Panc1 (cell line): ENCODE measurements around the gene LRP1B. TPM values are rescaled to one million over a fixed set of nuclear protein-coding genes. Genes with fewer than 3 reads are reported as not detected.

Experiments used
- ATAC-seq: fragments of 200-7000 bp; cut with Tn5 transposase; 2 replicates; pipeline ENCODE4 v1.9.1; 2020; ENCODE audit warnings: mild to moderate bottlenecking, moderate library complexity
- BruUV-seq: library from RNA; stranded (reverse); fragments of 400-500 nt; replicated peaks from 2 replicates; lab custom pipeline; 2021; lab: Mats Ljungman, UMichigan
- CTCF ChIA-PET: fragments of 300-600 bp; sonication (Branson Sonifier 250); formaldehyde crosslinking; loops from one replicate; lab custom pipeline; 2022; ENCODE audit warnings: antibody characterized with exemption; lab: Charles Lee
- POLR2A ChIA-PET: fragments of 300-600 bp; sonication (Branson Sonifier 250); formaldehyde crosslinking; loops from one replicate; lab custom pipeline; 2022; ENCODE audit warnings: antibody characterized with exemption; lab: Charles Lee
- DNase-seq: peaks from one replicate; pipeline ENCODE4 v3.0.0-alpha.2; 2010; ENCODE audit warnings: low read depth, low spot score
- H3K27ac ChIP-seq: 2 replicates; pipeline ENCODE4 v1.5.1; 2011; ENCODE audit warnings: mild to moderate bottlenecking, low read length, inconsistent platforms
- H3K27me3 ChIP-seq: fragments of 200-500 bp; sonication (Bioruptor generic); 2 replicates; pipeline ENCODE4 v1.6.0; 2014; ENCODE audit warnings: low read length, inconsistent platforms; ENCODE audit not compliant: control insufficient read depth, insufficient read depth
- H3K36me3 ChIP-seq: fragments of 200-500 bp; sonication (Bioruptor generic); 2 replicates; pipeline ENCODE4 v1.5.1; 2014; ENCODE audit warnings: inconsistent platforms, mild to moderate bottlenecking, low read length, moderate library complexity; ENCODE audit not compliant: control insufficient read depth, insufficient read depth
- H3K4me1 ChIP-seq: 2 replicates; pipeline ENCODE4 v1.5.1; 2011; ENCODE audit warnings: inconsistent platforms, mild to moderate bottlenecking, low read length, moderate library complexity; ENCODE audit not compliant: control insufficient read depth, insufficient read depth
- H3K4me3 ChIP-seq, 2 experiments: 2 replicates each; pipeline ENCODE4 v1.5.1; 2011 to 2012; ENCODE audit warnings: low read depth in 2 of 2, low read length in 2 of 2, mild to moderate bottlenecking in 2 of 2, inconsistent platforms in 1 of 2, moderate library complexity in 1 of 2
- H3K9me3 ChIP-seq: fragments of 200-500 bp; sonication (Bioruptor generic); 2 replicates; pipeline ENCODE4 v1.5.1; 2014; ENCODE audit warnings: low read depth, mild to moderate bottlenecking, inconsistent platforms, low read length, moderate library complexity; ENCODE audit not compliant: control insufficient read depth, insufficient read depth
- POLR2AphosphoS5 ChIP-seq: IDR thresholded peaks from 2 replicates; pipeline ENCODE4 v1.6.1; 2012; ENCODE audit warnings: mild to moderate bottlenecking, low read depth, low read length, moderate library complexity
- SIN3A ChIP-seq: IDR thresholded peaks from 2 replicates; pipeline ENCODE4 v1.6.1; 2012; ENCODE audit warnings: low read depth, mild to moderate bottlenecking, low read length, moderate library complexity, borderline replicate concordance; ENCODE audit not compliant: insufficient read depth
- TCF7L2 ChIP-seq: IDR thresholded peaks from 2 replicates; pipeline ENCODE4 v1.6.1; 2011; ENCODE audit warnings: mild to moderate bottlenecking, low read depth, low read length, inconsistent platforms
- in situ Hi-C: cut with HindIII; loops from 2 replicates; pipeline ENCODE4 v1.10.0; 2016; ENCODE audit warnings: low sequenced_read_pairs, low pct_unique_long_range_greater_than_20kb
- intact Hi-C: fragments of 100-400 bp; cut with micrococcal nuclease; formaldehyde crosslinking; loops from one replicate; pipeline ENCODE4 v1.10.0; 2022; ENCODE audit not compliant: unreplicated experiment
- total RNA-seq: library from RNA; stranded (reverse); gene quantifications from one replicate; pipeline ENCODE4 v1.2.1, GENCODE V29; 2021; ENCODE audit not compliant: unreplicated experiment
- TF ChIP-seq, protein P1 (sequence below), 2 experiments: IDR thresholded peaks; 2 replicates each; pipeline ENCODE4 v1.6.1; 2011 to 2012; ENCODE audit warnings: low read depth in 2 of 2, control low read depth in 1 of 2, low read length in 1 of 2, mild to moderate bottlenecking in 1 of 2, moderate library complexity in 1 of 2; ENCODE audit not compliant: insufficient read depth in 1 of 2
- TF ChIP-seq, protein P2 (sequence below): fragments of 450-650 bp; IDR thresholded peaks from 2 replicates; pipeline ENCODE4 v1.5.1; 2017; ENCODE audit warnings: mild to moderate bottlenecking

Gene LRP1B
- total RNA-seq, 1 experiment from 2014 or later = 0.54 TPM

DNA sequence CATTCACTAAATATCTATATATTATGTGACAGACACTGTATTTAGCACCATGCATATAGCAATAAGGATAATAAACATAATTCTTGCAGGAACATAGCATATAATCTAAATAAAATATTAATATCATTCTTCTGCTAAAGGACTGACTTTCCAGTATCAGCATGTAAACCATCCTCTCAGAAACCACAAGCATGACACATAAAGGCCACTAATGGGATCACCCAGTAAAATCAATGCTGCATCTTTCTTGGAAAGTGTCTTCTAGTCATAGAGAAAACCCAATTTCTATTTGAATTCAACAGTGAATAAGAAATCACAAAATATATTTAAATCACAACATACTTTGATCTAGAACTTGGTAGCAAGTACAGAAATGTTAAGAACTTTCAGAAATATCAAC lies 5.8 kb upstream of the LRP1B start:
- ATAC-seq = no peak
- Histone ChIP-seq H3K27ac (no peak overlapping the region), H3K4me1 (no peaks in the 10 kb centered on the region), H3K9me3 (no peaks in the 10 kb centered on the region), H3K27me3 (no peaks in the 10 kb centered on the region; the same call in 1 of the 2 replicates), H3K4me3 (no peak overlapping the region), H3K36me3 (no peaks in the 10 kb centered on the region)
- BruUV-seq = no TSS peak
- in situ Hi-C loops = no loop called here
- ChIA-PET POLR2A (no interaction called here), CTCF (no interaction called here)
- no peak for TF ChIP-seq SIN3A
- TF ChIP-seq, protein P1, sequence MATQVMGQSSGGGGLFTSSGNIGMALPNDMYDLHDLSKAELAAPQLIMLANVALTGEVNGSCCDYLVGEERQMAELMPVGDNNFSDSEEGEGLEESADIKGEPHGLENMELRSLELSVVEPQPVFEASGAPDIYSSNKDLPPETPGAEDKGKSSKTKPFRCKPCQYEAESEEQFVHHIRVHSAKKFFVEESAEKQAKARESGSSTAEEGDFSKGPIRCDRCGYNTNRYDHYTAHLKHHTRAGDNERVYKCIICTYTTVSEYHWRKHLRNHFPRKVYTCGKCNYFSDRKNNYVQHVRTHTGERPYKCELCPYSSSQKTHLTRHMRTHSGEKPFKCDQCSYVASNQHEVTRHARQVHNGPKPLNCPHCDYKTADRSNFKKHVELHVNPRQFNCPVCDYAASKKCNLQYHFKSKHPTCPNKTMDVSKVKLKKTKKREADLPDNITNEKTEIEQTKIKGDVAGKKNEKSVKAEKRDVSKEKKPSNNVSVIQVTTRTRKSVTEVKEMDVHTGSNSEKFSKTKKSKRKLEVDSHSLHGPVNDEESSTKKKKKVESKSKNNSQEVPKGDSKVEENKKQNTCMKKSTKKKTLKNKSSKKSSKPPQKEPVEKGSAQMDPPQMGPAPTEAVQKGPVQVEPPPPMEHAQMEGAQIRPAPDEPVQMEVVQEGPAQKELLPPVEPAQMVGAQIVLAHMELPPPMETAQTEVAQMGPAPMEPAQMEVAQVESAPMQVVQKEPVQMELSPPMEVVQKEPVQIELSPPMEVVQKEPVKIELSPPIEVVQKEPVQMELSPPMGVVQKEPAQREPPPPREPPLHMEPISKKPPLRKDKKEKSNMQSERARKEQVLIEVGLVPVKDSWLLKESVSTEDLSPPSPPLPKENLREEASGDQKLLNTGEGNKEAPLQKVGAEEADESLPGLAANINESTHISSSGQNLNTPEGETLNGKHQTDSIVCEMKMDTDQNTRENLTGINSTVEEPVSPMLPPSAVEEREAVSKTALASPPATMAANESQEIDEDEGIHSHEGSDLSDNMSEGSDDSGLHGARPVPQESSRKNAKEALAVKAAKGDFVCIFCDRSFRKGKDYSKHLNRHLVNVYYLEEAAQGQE (IDR thresholded peaks at IDR 0.05; ENCODE audit: insufficient read depth in 1 of 2, low read depth in 2 of 2, low read length in 1 of 2) = no peak
- no peak for TF ChIP-seq TCF7L2
- TF ChIP-seq POLR2AphosphoS5 = no peak
- TF ChIP-seq, protein P2, sequence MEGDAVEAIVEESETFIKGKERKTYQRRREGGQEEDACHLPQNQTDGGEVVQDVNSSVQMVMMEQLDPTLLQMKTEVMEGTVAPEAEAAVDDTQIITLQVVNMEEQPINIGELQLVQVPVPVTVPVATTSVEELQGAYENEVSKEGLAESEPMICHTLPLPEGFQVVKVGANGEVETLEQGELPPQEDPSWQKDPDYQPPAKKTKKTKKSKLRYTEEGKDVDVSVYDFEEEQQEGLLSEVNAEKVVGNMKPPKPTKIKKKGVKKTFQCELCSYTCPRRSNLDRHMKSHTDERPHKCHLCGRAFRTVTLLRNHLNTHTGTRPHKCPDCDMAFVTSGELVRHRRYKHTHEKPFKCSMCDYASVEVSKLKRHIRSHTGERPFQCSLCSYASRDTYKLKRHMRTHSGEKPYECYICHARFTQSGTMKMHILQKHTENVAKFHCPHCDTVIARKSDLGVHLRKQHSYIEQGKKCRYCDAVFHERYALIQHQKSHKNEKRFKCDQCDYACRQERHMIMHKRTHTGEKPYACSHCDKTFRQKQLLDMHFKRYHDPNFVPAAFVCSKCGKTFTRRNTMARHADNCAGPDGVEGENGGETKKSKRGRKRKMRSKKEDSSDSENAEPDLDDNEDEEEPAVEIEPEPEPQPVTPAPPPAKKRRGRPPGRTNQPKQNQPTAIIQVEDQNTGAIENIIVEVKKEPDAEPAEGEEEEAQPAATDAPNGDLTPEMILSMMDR = no peak
- intact Hi-C loops = no loop called here
- DNase-seq = no peak

DNA sequence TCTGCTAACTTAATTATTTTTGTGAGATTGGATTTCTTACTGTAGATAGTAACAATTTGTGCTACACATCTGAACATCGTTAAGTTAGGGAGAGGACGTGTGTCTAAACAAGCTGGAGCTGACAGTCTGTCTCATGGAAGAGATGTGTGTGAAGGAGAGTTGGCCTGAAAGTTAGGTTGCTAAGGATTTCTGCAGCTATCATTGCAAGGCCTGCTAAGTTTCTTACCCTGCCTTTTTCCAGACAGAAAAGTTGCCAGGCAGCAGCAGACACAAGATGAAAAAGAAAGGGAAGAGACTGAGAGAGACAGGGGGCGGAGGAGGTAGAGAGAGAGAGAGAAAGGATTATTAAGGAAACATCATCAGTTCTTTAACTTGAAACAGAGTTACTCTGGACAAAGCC lies 4.1 kb upstream of the LRP1B start:
- intact Hi-C loops = no loop called here
- Histone ChIP-seq H3K4me3 (no peak overlapping the region), H3K27me3 (no peaks in the 10 kb centered on the region; the same call in 1 of the 2 replicates), H3K27ac (no peak overlapping the region), H3K9me3 (no peaks in the 10 kb centered on the region), H3K36me3 (no peaks in the 10 kb centered on the region), H3K4me1 (peaks cover 2% of the 10 kb centered on the region; the same call in 1 of the 2 replicates)
- POLR2A ChIA-PET = no interaction called here
- CTCF ChIA-PET = no interaction called here
- TF ChIP-seq, protein P1 (IDR thresholded peaks at IDR 0.05; ENCODE audit: insufficient read depth in 1 of 2, low read depth in 2 of 2, low read length in 1 of 2) = no peak
- no peak for TF ChIP-seq TCF7L2
- no peak for TF ChIP-seq SIN3A
- no peak for TF ChIP-seq POLR2AphosphoS5
- TF ChIP-seq, protein P2 = no peak
- DNase-seq = no peak
- in situ Hi-C loops = no loop called here
- ATAC-seq = no peak
- no TSS peak for BruUV-seq
